Sigmoid colon (tissue), 7 donors: ENCODE data around the gene ODAD4. TPM values are rescaled to one million over a fixed set of nuclear protein-coding genes. Genes with fewer than 3 reads are reported as not detected.

Experiments used
- DNase-seq: peaks from one replicate; pipeline ENCODE4 v3.0.0-alpha.2; 2019
- H3K27ac ChIP-seq, 4 donors: fragments of 200-600 bp; sonication (generic); one replicate each; pipeline ENCODE4 v1.5.1; 2016 to 2019; ENCODE audit warnings: mild to moderate bottlenecking in 1 of 4
- H3K27me3 ChIP-seq, 3 donors: fragments of 200-600 bp; sonication (generic); one replicate each; pipeline ENCODE4 v1.5.1; 2019; ENCODE audit warnings: mild to moderate bottlenecking in 1 of 3
- H3K36me3 ChIP-seq, 4 donors: fragments of 200-600 bp; sonication (generic); one replicate each; pipeline ENCODE4 v1.5.1; 2016 to 2019
- H3K4me1 ChIP-seq, 4 donors: fragments of 200-600 bp; sonication (generic); one replicate each; pipeline ENCODE4 v1.5.1; 2017 to 2019
- H3K4me3 ChIP-seq, 4 donors: fragments of 200-600 bp; sonication (generic); one replicate each; pipeline ENCODE4 v1.5.1; 2017 to 2019; ENCODE audit warnings: mild to moderate bottlenecking in 2 of 4, moderate library complexity in 1 of 4
- H3K9me3 ChIP-seq, 4 donors: fragments of 200-600 bp in 3 of 4; sonication (generic) in 3 of 4; one replicate each; pipeline versions ENCODE4 v1.5.1 to v1.6.1; 2013 to 2019
- CTCF ChIP-seq, 4 experiments: fragments of 450-650 bp in 3 of 4; fragments of 200-600 bp in 1 of 4; IDR thresholded peaks; one replicate each; pipeline ENCODE4 v1.5.1; 2016 to 2019; ENCODE audit warnings: antibody characterized with exemption in 4 of 4, mild to moderate bottlenecking in 3 of 4, moderate library complexity in 2 of 4
- EP300 ChIP-seq, 4 donors: sonication (generic); formaldehyde crosslinking; IDR thresholded peaks; one replicate each; pipeline ENCODE4 v1.6.1; 2017; ENCODE audit warnings: antibody characterized with exemption in 4 of 4
- POLR2A ChIP-seq, 2 donors: fragments of 450-650 bp; IDR thresholded peaks; one replicate each; pipeline ENCODE4 v1.6.1; 2016; ENCODE audit warnings: antibody characterized with exemption in 2 of 2, mild to moderate bottlenecking in 2 of 2, moderate library complexity in 2 of 2
- POLR2AphosphoS5 ChIP-seq, 4 donors: sonication (generic); formaldehyde crosslinking; IDR thresholded peaks; one replicate each; pipeline ENCODE4 v1.6.1; 2017; ENCODE audit warnings: antibody characterized with exemption in 4 of 4
- WGBS, 2 donors: extraction: QIAGEN DNeasy Blood & Tissue Kit; methylation state at CpG; one replicate each; pipeline ENCODE4 v1.1.7; 2013; 5-methylcytosine and 5-hydroxymethylcytosine counted together
- intact Hi-C: fragments of 100-400 bp; cut with DNase I; formaldehyde crosslinking; loops from one replicate; pipeline ENCODE4 v1.15.1; 2023
- polyA plus RNA-seq, 3 donors: library from polyadenylated mRNA; stranded (reverse); fragments of 200-250 nt; gene quantifications; one replicate each; pipeline ENCODE4 v1.2.3, GENCODE V29; 2013
- total RNA-seq, 4 donors: library from RNA; depleted of rRNA; stranded (reverse); fragments of >200 nt; gene quantifications; one replicate each; pipeline ENCODE4 v1.1.0, GENCODE V29; 2016
- donor health status: healthy with polysubstance abuse.
- donor health status: Bipolar disorder and iron deficiency.
- donor health status: healthy.

Gene ODAD4
- total and polyA plus RNA-seq, 7 donors, result 0.41 to 2.2 (median 1.6) TPM; not detected in 2

GRCh38 chr17:41906465-41907184 is 23.8 kb upstream of the ODAD4 start:
- Histone ChIP-seq H3K4me1 (no peaks in the 10 kb centered on the region), H3K27me3 (no peaks in the 10 kb centered on the region), H3K9me3 (no peaks in the 10 kb centered on the region), H3K4me3 (no peak overlapping the region), H3K27ac (no peak overlapping the region), H3K36me3 (peaks cover 29 to 98% (median 68%) of the 10 kb centered on the region in 4 donors)
- 87 to 90% methylated on average over 15 of the region's 15 CpGs for WGBS, 2 donors
- intact Hi-C loops, result no loop called here
- TF ChIP-seq CTCF (IDR thresholded peaks at IDR 0.05) (no peak), POLR2A (IDR thresholded peaks at IDR 0.05) (no peak), EP300 (IDR thresholded peaks at IDR 0.05) (no peak)
- no peak for DNase-seq

GRCh38 chr17:41907185-41907556 is 23.2 kb upstream of the ODAD4 start:
- Histone ChIP-seq H3K4me3 (no peak overlapping the region), H3K4me1 (no peaks in the 10 kb centered on the region), H3K9me3 (no peaks in the 10 kb centered on the region), H3K27ac (no peak overlapping the region), H3K36me3 (peaks cover 26 to 98% (median 69%) of the 10 kb centered on the region in 4 donors), H3K27me3 (no peaks in the 10 kb centered on the region)
- DNase-seq, result no peak
- TF ChIP-seq CTCF (IDR thresholded peaks at IDR 0.05), result no peak
- TF ChIP-seq POLR2A (IDR thresholded peaks at IDR 0.05), result no peak
- TF ChIP-seq POLR2AphosphoS5 (IDR thresholded peaks at IDR 0.05), result no peak
- TF ChIP-seq EP300 (IDR thresholded peaks at IDR 0.05), result no peak
- intact Hi-C loops, result no loop called here
- 87 to 89% methylated on average over 8 of the region's 8 CpGs for WGBS, 2 donors

GRCh38 chr17:41907633-41908539 is 22.5 kb upstream of the ODAD4 start:
- intact Hi-C loops, result no loop called here
- 56 to 81% methylated on average over 14 of the region's 14 CpGs for WGBS, 2 donors
- H3K36me3 ChIP-seq, result peaks cover 26 to 98% (median 71%) of the 10 kb centered on the region in 4 donors
- TF ChIP-seq CTCF (IDR thresholded peaks at IDR 0.05), result no peak
- no peak for TF ChIP-seq POLR2AphosphoS5 (IDR thresholded peaks at IDR 0.05)
- TF ChIP-seq POLR2A (IDR thresholded peaks at IDR 0.05), result no peak
- no peak for TF ChIP-seq EP300 (IDR thresholded peaks at IDR 0.05)
- no peaks in the 10 kb centered on the region for H3K4me1 ChIP-seq
- H3K27me3 ChIP-seq, result no peaks in the 10 kb centered on the region
- no peak overlapping the region for H3K4me3 ChIP-seq
- H3K27ac ChIP-seq, result no peak overlapping the region
- no peaks in the 10 kb centered on the region for H3K9me3 ChIP-seq
- no peak for DNase-seq

GRCh38 chr17:41909088-41909487 is 21.3 kb upstream of the ODAD4 start:
- no peak for DNase-seq
- 94 to 97% methylated on average over 13 of the region's 13 CpGs for WGBS, 2 donors
- H3K9me3 ChIP-seq, result no peaks in the 10 kb centered on the region
- intact Hi-C loops, result no loop called here
- H3K4me1 ChIP-seq, result no peaks in the 10 kb centered on the region
- TF ChIP-seq EP300 (IDR thresholded peaks at IDR 0.05) (no peak), CTCF (IDR thresholded peaks at IDR 0.05) (no peak), POLR2AphosphoS5 (IDR thresholded peaks at IDR 0.05) (no peak), POLR2A (IDR thresholded peaks at IDR 0.05) (no peak)
- H3K36me3 ChIP-seq, result peaks cover 30 to 96% (median 74%) of the 10 kb centered on the region in 4 donors
- no peaks in the 10 kb centered on the region for H3K27me3 ChIP-seq
- H3K27ac ChIP-seq, result no peak overlapping the region
- H3K4me3 ChIP-seq, result no peak overlapping the region
